ENCODE data around the gene NFIA.

NFIA gene

GRCh38 chr1:61092642-61093041 is 10.3 kb downstream of the NFIA start:
- no peak overlapping the region for H3K9ac ChIP-seq
- H3K4me1 ChIP-seq, result no peaks in the 10 kb centered on the region
- peaks cover 0 to under 1% (median 0%) of the 10 kb centered on the region in 11 experiments; a peak in 1 of 22 replicates for H4K20me1 ChIP-seq
- no peak overlapping the region for H3K4me2 ChIP-seq
- TF ChIP-seq Cebpa-rat (IDR thresholded peaks at IDR 0.05), result no peak
- H3K27ac ChIP-seq, result no peak overlapping the region
- peaks cover 11 to 34% (median 21%) of the 10 kb centered on the region in 11 experiments; a peak in 21 of 22 replicates for H3K27me3 ChIP-seq
- no peaks in the 10 kb centered on the region for H3K9me3 ChIP-seq (replicated peaks in 1 of 11)
- no peaks in the 10 kb centered on the region; a peak in 1 of 22 replicates for H3K36me3 ChIP-seq
- no peak overlapping the region for H3K4me3 ChIP-seq

- Histone ChIP-seq H3K9ac (no peak overlapping the region), H3K27me3 (peaks cover under 1 to 25% (median 12%) of the 10 kb centered on the region in 11 experiments; a peak in 18 of 22 replicates), H3K4me3 (no peak overlapping the region), H3K4me2 (no peak overlapping the region), H3K4me1 (no peaks in the 10 kb centered on the region), H3K9me3 (replicated peaks in 1 of 11) (no peaks in the 10 kb centered on the region), H4K20me1 (no peaks in the 10 kb centered on the region), H3K36me3 (no peaks in the 10 kb centered on the region), H3K27ac (no peak overlapping the region)
- no peak for TF ChIP-seq Cebpa-rat (IDR thresholded peaks at IDR 0.05)
Observed at GRCh38 chr1:61093525-61094137, 11.3 kb downstream of the NFIA start.

DNA sequence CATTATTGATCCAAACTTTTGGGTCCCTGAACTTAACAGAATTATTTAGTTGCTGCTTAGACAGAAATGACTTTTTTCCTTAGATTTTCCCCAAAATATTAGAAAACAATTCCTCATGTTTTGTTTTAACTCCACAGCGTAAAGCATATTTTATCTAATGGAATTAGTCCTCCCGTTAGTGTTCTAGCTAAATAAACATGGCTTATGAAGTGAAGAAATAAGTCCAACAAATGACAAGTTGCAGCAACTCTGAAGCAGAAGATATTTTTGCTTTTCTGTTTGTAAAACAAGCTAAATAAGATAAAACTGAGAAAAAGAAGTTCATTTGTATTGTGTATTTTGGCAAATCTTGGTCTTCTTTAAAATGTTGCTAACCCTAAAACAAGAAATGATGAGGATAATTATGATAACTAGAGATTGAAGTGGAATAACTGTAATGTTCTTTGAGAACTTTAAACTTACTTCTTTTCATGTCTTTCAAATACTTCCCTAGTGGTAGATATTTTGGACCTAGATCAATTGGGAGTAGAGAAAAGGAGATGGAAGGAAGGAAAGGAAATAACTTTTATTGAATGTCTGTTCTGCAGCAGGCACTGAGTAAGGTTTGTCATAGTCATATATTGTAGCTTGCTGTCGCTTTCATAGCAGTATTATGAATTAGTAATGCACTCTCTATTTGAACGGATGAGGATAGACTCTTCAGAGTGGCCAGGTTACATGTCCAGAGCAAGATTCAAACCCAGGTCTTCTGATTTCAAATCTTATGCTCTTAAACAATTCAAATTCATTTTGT is 12.5 kb downstream of the NFIA start:
- Histone ChIP-seq H3K27ac (no peak overlapping the region), H3K4me2 (no peak overlapping the region), H3K9me3 (replicated peaks in 1 of 11) (no peaks in the 10 kb centered on the region), H4K20me1 (no peaks in the 10 kb centered on the region), H3K4me1 (no peaks in the 10 kb centered on the region), H3K9ac (no peak overlapping the region), H3K4me3 (no peak overlapping the region), H3K27me3 (peaks cover 0 to 15% (median 7%) of the 10 kb centered on the region in 11 experiments; a peak in 8 of 22 replicates), H3K36me3 (no peaks in the 10 kb centered on the region)
- TF ChIP-seq Cebpa-rat (IDR thresholded peaks at IDR 0.05), result no peak

- no peaks in the 10 kb centered on the region for H3K9me3 ChIP-seq (replicated peaks in 1 of 11)
- no peak overlapping the region for H3K4me3 ChIP-seq
- no peaks in the 10 kb centered on the region for H3K36me3 ChIP-seq
- peaks cover 0 to 15% (median 6%) of the 10 kb centered on the region in 11 experiments; a peak in 6 of 22 replicates for H3K27me3 ChIP-seq
- no peak for TF ChIP-seq Cebpa-rat (IDR thresholded peaks at IDR 0.05)
- H4K20me1 ChIP-seq, result no peaks in the 10 kb centered on the region
- H3K27ac ChIP-seq, result no peak overlapping the region
- H3K4me2 ChIP-seq, result no peak overlapping the region
- no peaks in the 10 kb centered on the region for H3K4me1 ChIP-seq
- no peak overlapping the region for H3K9ac ChIP-seq
Observed at GRCh38 chr1:61095470-61095812, 13.1 kb downstream of the NFIA start.

DNA sequence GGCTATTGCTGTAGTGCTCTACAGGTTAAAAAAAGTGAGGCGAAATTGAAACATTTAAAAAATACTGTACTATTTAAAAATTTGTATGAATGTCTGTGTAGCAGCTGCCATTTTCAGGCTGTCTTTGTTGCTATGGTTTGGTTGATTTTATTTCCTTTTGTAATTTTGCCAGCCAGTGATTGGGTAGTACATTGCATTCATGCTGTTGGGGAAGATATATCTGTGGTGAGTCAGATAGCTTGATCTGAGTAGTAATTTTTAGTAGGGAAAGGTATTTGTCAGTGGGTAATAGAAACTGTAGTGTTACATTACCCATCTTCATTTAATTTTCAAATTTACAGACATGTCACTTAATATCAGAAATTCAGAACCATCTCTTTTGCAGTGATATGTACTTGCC is 15.0 kb downstream of the NFIA start:
- H4K20me1 ChIP-seq, result no peaks in the 10 kb centered on the region
- TF ChIP-seq Cebpa-rat (IDR thresholded peaks at IDR 0.05), result no peak
- H3K27ac ChIP-seq, result no peak overlapping the region
- H3K36me3 ChIP-seq, result no peaks in the 10 kb centered on the region
- no peak overlapping the region for H3K4me2 ChIP-seq
- H3K4me1 ChIP-seq, result no peaks in the 10 kb centered on the region
- peaks cover 0 to 11% (median 0%) of the 10 kb centered on the region in 11 experiments; a peak in 4 of 22 replicates for H3K27me3 ChIP-seq
- no peak overlapping the region for H3K4me3 ChIP-seq
- no peaks in the 10 kb centered on the region for H3K9me3 ChIP-seq (replicated peaks in 1 of 11)
- H3K9ac ChIP-seq, result no peak overlapping the region

DNA sequence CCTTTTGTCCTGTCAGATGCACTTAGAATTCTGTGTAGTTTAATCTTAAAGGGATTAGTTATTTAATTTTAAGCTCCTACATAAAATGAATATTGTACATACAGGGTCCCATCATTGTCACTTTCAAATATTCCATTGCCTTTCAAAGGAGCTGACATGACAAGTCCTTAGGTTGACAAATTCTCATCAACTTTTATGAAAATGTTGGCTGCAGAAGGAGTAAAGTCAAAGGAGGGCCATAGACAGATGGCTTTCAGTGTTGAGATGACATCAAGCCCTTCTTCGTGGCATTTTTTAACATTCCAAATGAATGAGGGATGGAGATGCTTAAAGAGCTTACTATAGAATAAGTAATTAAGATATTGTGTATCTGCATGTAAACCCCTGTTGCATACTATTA is 15.4 kb downstream of the NFIA start:
- Histone ChIP-seq H3K36me3 (no peaks in the 10 kb centered on the region), H3K4me1 (no peaks in the 10 kb centered on the region), H3K9me3 (replicated peaks in 1 of 11) (no peaks in the 10 kb centered on the region), H3K27me3 (peaks cover 0 to 11% (median 0%) of the 10 kb centered on the region in 11 experiments; a peak in 3 of 22 replicates), H4K20me1 (no peaks in the 10 kb centered on the region), H3K9ac (no peak overlapping the region), H3K27ac (no peak overlapping the region), H3K4me3 (no peak overlapping the region), H3K4me2 (no peak overlapping the region)
- TF ChIP-seq Cebpa-rat (IDR thresholded peaks at IDR 0.05), result no peak

- no peak overlapping the region for H3K27ac ChIP-seq
- no peaks in the 10 kb centered on the region for H3K36me3 ChIP-seq
- H3K4me2 ChIP-seq, result no peak overlapping the region
- peaks cover 0 to 11% (median 0%) of the 10 kb centered on the region in 11 experiments; a peak in 3 of 22 replicates for H3K27me3 ChIP-seq
- no peak overlapping the region for H3K9ac ChIP-seq
- H3K9me3 ChIP-seq (replicated peaks in 1 of 11), result no peaks in the 10 kb centered on the region
- TF ChIP-seq Cebpa-rat (IDR thresholded peaks at IDR 0.05), result no peak
- no peaks in the 10 kb centered on the region for H3K4me1 ChIP-seq
- no peak overlapping the region for H3K4me3 ChIP-seq
- no peaks in the 10 kb centered on the region for H4K20me1 ChIP-seq
Observed at GRCh38 chr1:61098333-61098732, 16.0 kb downstream of the NFIA start.

GRCh38 chr1:61098906-61099437 is 16.6 kb downstream of the NFIA start:
- H3K4me3 ChIP-seq, result no peak overlapping the region
- no peak for TF ChIP-seq Cebpa-rat (IDR thresholded peaks at IDR 0.05)
- no peaks in the 10 kb centered on the region for H4K20me1 ChIP-seq
- H3K4me1 ChIP-seq, result no peaks in the 10 kb centered on the region
- H3K27me3 ChIP-seq, result peaks cover 0 to 8% (median 0%) of the 10 kb centered on the region in 11 experiments; a peak in 3 of 22 replicates
- no peaks in the 10 kb centered on the region for H3K9me3 ChIP-seq (replicated peaks in 1 of 11)
- H3K27ac ChIP-seq, result no peak overlapping the region
- no peaks in the 10 kb centered on the region for H3K36me3 ChIP-seq
- no peak overlapping the region for H3K9ac ChIP-seq
- no peak overlapping the region for H3K4me2 ChIP-seq

GRCh38 chr1:61100578-61100977 is 18.2 kb downstream of the NFIA start:
- Histone ChIP-seq H3K27ac (no peak overlapping the region), H3K4me3 (no peak overlapping the region), H4K20me1 (no peaks in the 10 kb centered on the region), H3K9me3 (replicated peaks in 1 of 11) (no peaks in the 10 kb centered on the region), H3K36me3 (no peaks in the 10 kb centered on the region), H3K4me1 (no peaks in the 10 kb centered on the region), H3K4me2 (no peak overlapping the region), H3K27me3 (no peaks in the 10 kb centered on the region), H3K9ac (no peak overlapping the region)
- no peak for TF ChIP-seq Cebpa-rat (IDR thresholded peaks at IDR 0.05)

Data from BLaER1 treated with 17β-estradiol and CSF1 and Interleukin-3, amounts not matched to agents 10 nM and 100 nM (cell line).